ENCODE results near the gene ZNF175.

- TF ChIP-seq CTCF (IDR thresholded peaks at IDR 0.05; ENCODE audit: low read depth, low read length, poor library complexity, severe bottlenecking) (no peak), EZH2phosphoT487 (IDR thresholded peaks at IDR 0.05; ENCODE audit: borderline replicate concordance, low read length) (no peak)
Measured at GRCh38 chr19:51571599-51571998, 516 bp downstream of the ZNF175 start.
